Head of caudate nucleus (tissue), 42 donors: Measurements from ENCODE around the gene DUSP2.
A peak's percentile ranks its signal among the peaks of the same experiment; 100 is the strongest.
"Not testable (repeated sequence)": the region's sequence is repeated elsewhere in the genome, so short reads cannot be mapped to it uniquely, and the experiment has no call there.

Experiments used
- DNase-seq, 42 donors: peaks; one replicate each; pipeline versions ENCODE4 v3.0.0 to v3.0.0-alpha.2; 2020 to 2021; ENCODE audit warnings: mixed read lengths in 7 of 42
- intact Hi-C: fragments of 100-400 bp; cut with DNase I; formaldehyde crosslinking; loops from one replicate; pipeline ENCODE4 v1.15.0; 2022

Gene DUSP2

GRCh38 chr2:96164459-96165184, 19.4 kb upstream of the DUSP2 start:
- DNase-seq: peak; percentile 33 to 90 (median 73)
- intact Hi-C loops: no loop called here

DNA sequence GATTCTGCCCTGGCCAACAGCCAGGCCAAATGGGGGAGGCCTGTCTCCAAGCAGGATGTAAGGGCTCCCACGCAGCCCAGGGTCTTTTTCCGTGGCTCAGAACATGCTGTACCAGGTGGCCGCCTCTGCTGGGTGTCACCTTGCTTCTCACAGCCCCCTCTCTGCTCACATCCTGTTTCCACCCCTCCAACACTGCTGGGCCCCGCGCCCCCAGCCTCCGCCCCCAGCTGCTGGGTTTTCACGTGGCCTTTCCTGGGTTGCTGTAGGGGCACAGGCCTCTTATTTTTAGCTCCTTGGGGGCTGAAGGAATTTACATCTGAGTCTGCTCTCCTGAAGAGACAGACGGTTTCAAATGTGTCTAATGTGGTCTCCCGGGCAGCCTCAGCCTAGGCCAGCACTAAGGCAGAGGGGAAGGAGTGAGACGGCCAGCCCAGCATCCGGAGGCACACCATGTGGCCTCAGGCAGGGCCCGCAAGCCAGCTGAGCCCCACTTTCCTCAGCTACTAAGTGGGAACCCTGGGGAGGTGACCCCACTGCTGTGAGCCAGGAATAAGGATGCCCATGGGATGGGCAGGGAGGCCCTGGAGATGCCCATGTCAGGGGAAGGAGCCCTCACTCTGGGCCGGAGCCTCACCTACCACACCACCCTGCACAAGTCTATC, 18.7 kb upstream of the DUSP2 start:
- peak in 3 of 42 donors; percentile 16 to 33 (median 28) for DNase-seq
- intact Hi-C loops: no loop called here

DNA sequence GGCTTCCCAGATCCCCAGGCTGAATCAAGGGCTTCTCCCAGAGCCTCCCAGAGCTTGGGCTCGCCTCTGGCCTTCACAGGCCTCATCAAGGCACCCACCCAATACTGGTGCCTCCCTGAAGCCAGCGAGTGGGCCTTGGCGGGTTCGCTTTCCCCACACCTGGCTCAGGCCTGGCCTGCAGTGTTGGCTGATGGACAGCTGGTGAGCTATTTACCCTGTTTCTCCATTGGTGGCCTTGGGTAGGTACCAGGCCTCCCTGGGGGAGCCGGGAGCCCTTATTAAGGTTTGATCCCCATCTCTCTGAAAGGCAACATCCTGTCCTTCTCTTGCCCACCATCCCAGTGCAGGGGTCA, 18.2 kb upstream of the DUSP2 start:
- DNase-seq: peak in 1 of 42 donors; percentile 2
- intact Hi-C loops: no loop called here

DNA sequence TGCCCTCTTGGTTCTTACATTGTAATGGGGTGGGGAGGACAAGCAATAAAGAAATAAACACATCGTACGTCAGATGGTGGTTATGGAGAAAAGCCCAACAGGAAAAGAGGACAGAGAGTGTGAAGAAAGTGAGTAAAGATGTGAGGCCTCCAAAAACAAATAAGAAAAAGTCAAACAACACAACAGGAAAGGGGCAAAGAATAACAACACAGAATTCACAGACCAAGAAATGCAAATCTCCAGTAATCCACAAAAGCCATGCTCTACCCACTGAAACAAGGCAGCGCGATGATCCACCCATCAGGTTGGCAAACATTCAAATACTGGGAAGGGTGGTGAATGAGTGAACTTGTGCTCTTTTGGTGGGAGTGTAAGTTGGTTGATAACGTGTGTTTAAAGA, 16.7 kb upstream of the DUSP2 start:
- no peak for DNase-seq
- intact Hi-C loops: no loop called here

DNA sequence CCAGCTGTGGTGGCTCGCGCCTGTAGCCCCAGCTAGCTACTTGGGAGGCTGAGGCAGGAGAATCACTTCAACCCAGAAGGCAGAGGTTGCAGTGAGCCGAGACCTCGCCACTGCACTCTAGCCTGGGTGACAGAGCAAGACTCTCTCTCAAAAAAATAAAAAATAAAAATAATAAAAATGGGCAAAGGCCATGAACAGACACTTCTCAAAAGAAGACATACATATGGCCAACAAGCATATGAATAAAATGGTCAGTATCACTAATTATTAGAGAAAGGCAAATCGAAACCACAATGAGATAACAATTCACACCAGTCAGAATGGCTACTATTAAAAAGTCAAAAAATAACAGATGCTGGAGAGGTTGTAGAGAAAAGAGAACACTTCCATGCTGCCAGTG, 15.1 kb upstream of the DUSP2 start:
- DNase-seq, intact Hi-C loops: not testable (repeated sequence)

DNA sequence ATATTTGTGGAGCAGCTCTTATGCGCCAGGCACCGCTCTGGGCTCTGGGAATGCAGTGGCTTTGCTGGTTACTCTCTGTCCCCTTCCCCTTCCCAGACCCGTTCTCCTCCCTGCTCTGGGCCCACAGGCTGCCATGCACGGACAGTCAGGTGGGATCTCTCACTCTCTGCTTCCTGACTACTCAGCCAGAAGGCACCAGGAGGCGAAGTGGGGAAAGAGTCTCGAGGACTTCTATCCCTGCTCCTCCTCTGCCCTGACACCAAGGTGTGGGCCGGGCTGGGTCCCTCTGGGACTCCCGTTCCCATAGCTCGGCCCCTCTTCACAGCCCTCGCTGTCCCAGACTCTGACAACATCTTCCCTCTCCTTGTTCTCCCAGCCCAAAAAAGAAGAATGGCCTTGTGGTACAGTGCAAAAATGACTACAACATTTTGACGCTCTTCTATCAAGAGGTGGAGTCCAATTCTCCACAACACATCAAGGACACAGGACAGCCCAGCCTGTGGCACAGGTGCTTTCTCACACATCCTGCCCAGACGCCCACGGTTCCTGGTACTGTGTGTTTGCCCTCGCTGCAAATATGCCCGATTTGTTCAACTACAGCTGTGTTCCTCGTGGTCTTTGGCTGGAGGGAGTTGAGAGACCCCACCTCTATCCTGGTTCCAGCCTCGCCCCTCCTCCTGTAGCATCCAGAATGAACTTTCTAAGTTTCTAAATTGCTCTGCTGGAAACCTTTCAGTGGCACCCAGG, 14.0 kb upstream of the DUSP2 start:
- intact Hi-C loops: no loop called here
- no peak for DNase-seq

DNA sequence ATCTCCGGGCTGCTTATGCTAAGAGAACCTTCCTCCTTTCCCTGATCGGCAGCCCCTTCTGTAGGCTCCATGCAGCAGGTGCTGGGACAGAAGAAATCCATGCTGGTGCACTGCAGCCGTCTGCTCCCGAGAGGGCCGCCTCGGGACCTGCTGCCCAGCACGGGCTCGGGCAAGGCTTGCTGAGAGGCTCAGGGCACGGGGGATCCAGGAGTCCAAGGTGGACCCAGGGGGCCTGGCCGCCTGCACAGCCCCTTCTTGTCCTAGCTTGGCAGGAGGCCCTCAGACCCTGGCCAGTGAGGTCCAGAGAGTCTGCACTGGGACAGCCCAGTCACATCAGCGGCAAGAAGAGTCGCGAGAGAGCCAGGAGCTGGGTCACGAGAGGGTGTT, 13.3 kb upstream of the DUSP2 start:
- DNase-seq: no peak
- intact Hi-C loops: no loop called here

DNA sequence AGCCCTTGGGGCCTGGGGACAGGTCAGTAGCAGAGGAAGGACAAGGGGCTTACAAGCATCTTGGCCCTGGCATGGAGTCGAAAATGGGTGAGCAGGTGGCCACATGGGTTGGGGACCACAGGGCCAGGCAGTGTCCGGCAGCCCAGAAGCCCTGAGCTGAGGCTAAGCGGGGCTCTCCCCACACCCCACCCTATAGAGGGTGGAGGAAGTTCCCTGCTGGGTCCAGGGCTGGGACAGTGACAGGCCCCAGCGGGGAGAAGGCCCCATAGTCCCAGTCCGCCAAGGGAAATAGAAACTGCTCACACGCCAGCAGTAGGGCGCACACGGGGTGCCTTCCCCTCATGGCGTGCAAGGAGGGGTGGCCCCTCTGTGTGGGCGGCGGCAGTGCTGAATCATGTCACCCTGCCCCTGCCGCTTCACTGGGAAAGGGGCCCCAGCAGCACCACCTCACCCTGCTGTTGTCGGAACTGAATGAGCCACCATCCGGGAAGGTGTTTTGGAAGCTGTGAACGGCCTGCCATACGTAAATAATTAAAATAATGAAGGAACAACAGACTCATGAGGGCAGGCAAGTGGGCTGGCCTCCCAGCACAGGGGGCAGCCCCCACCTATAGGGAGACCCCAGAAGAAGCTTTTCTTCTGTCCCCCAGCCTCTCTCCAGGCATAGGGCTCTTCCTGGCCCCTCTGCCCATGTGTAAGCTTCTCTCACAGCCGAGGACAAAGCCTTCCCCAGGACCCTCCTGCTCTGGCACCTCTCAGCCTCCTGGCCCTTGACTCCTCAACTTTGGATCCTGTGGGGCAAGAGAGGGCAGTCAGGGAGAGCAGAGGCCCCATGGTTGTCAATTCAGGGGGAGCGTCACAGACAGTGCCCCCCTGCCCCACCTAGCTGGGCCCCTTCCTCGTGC, 12.7 kb upstream of the DUSP2 start:
- DNase-seq: no peak
- intact Hi-C loops: no loop called here

DNA sequence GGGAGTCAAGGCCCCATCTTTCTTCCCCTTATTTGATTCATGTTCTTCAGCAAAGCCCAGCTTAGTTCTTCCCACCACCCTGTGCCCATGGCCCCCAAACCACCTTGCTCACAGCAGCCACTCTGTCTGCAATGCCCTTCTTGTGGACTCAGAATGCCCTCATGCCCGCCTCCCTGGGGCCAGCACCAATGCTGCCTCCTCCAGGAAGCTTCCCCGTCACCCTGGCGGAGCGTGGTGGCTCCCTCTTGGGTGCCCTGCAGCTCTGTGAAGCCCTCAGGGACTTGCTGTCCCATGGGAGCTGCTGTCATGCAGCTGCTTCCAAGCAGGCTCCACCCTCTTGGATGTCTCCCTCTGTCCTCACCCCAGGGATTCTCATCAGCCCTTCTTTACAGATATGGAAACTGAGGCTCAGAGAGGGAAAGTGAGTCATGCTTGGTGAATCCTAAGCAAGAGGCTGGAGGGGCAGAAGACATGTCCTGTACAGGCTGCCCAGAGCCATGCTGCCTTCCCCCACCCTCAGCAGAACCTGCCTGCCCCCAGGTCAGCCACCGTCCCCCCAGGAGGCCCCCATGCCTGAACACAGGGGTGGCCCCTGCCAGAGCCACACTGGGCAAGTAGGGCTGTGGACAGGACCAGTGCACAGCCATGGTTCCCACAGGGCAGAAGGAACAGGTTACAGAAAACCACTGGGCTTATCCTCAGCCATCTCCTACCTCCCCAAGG, 11.8 kb upstream of the DUSP2 start:
- intact Hi-C loops: no loop called here
- DNase-seq: no peak

GRCh38 chr2:96156011-96156820, 11.0 kb upstream of the DUSP2 start:
- intact Hi-C loops: no loop called here
- peak in 2 of 42 donors; percentile 0 to 3 for DNase-seq

DNA sequence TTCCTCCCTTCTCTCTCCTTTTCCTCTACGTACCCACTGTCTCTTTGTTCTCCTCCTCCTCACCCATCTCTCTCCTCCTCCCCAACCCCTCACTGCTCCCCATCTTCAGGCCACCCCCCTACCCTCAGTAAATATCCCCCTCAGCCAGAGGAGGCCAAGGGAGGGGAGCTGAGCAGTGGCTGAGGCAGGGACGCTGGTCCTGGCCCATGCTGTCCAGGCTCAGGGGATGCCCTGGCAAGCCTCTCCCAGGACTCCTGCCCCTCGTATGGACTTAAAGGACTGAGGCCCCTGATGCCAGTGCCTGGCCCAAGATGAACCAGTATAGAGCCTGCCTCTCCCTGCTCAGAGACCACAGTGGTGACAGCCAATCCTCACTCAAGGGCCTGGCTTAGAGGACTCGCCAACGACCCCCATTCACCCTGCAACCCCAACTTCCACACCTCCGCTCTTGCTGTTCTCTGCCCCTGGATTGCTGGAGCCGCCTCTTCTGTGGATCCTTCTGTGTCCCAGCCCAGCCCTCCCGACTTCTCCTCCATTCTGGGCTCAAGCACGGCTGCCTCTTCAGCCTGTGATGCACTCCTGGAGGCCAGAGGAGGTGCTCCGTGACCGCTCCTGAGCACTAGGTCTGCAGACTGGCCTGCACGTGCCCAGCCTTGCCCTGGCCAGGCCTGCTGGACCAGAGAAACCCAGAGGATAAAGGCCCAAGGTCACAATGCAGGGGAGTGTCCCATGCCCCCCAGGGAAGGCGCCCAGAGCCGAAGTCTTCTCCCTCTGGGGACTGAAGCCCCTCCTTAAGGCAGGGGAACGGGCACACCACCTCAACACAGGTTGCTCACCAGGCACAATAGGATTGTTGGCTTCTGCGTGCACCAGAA, 9.5 kb upstream of the DUSP2 start:
- no peak for DNase-seq
- intact Hi-C loops: no loop called here

DNA sequence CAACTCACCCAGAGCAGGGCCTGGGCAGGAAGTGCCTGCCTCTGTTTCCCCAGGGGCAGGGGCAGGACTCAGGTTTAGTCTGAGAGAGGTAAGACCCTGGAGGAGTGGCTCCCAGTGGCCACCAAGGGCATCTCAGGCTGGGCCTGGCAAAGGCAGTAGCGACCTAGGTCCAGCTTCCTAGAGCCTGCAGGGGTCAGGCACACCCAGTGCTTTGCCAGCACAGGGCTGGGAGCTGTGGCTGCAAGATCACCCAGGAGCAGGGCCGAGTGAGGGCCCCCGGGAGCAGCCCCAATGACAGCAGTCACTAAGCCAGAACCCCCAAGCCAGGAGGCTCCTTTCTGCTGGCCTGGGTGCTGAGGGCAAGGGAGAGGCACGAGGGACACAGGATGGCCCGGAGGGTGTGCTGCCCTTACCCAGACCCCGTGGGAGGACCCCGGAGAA, 8.8 kb upstream of the DUSP2 start:
- intact Hi-C loops: no loop called here
- DNase-seq: no peak

DNA sequence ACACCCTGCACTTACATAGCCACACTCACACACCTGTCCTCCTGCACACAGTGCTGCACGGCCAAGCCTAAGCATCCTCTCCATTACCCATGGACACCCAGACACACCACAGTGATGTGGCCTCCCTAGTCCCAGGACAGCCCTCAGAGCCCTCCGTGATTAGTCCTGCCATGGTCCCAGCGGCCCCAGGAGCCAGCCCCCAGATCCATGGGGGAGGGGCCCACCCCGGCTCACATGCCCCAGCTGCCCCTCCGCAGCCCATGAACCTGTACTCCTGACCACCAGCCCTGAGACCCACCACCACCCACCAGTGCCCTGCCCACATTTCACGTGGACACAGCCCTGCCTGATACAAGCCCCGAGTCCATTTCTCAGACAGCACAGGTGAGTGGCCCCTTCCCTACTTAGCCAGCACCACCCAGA, 8.1 kb upstream of the DUSP2 start:
- no peak for DNase-seq
- intact Hi-C loops: no loop called here

DNA sequence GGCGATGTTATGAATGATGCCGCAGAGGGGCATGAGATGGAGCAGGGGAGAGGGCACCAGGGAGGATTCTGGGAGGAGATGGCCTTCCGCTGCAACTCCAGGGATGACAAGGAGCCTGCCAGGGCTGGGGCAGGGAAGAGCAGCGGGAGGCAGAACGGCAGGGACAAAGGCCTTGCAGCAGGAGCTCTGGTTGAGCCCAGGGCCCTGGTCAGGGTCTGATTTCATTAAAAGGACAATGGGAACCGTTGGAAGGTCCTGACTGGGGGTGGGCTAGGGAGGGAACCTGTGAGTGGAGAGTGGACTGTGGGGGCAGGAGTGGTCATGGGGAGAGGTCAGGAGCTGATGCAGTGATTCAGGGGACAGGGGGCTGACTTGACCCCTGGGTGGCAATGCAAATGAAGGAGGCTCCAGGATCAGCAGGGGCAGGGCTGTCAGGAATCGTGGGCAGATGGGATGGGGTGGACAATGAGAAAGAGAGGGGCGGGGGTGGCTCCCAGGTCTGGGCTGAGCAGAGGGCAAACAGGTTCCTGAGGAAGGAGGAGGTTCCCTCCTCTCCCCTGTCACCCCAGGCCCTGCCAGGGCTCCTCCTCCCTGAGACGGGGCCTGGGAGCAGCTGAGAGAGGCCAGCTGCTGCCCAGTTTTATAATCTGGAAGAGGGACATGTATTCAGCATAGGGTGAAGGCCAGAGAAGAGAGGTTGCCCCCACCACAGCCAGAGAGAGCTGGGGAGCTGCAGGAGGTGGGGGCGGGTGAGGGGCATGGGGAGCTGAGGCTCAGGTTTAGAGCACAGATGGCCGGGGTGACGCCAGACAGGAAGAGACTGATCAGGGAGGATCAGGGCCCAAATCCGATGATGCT, 7.3 kb upstream of the DUSP2 start:
- DNase-seq: no peak
- intact Hi-C loops: no loop called here

- DNase-seq: peak in 3 of 42 donors; percentile 0 to 4 (median 0)
- intact Hi-C loops: no loop called here
Observed at GRCh38 chr2:96151595-96152303, 6.5 kb upstream of the DUSP2 start.
